ENCODE measurements around the gene MED25.

Gene MED25

GRCh38 chr19:49799271-49799797 is 18.8 kb upstream of the MED25 start:
- no peak for DNase-seq

- DNase-seq, result no peak
Observed at GRCh38 chr19:49799798-49800376, 18.2 kb upstream of the MED25 start.

- no peak for DNase-seq
Observed at GRCh38 chr19:49800771-49801170, 17.3 kb upstream of the MED25 start.

GRCh38 chr19:49801401-49801888 is 16.6 kb upstream of the MED25 start:
- no peak for DNase-seq

- no peak for DNase-seq
Observed at GRCh38 chr19:49801966-49802661, 16.0 kb upstream of the MED25 start.

- no peak for DNase-seq
Observed at GRCh38 chr19:49802836-49803528, 15.1 kb upstream of the MED25 start.

GRCh38 chr19:49803529-49803856 is 14.6 kb upstream of the MED25 start:
- no peak for DNase-seq

GRCh38 chr19:49805822-49806619 is 12.1 kb upstream of the MED25 start:
- no peak for DNase-seq

- no peak for DNase-seq
Observed at GRCh38 chr19:49806620-49806959, 11.5 kb upstream of the MED25 start.

GRCh38 chr19:49807058-49807903 is 10.8 kb upstream of the MED25 start:
- DNase-seq, result no peak

- DNase-seq, result no peak
Observed at GRCh38 chr19:49807904-49808675, 10.0 kb upstream of the MED25 start.

- peak; percentile 40 for DNase-seq
Observed at GRCh38 chr19:49808711-49809159, 9.4 kb upstream of the MED25 start.

- peak; percentile 33 for DNase-seq
Observed at GRCh38 chr19:49809160-49809940, 8.7 kb upstream of the MED25 start.

- DNase-seq, result no peak
Observed at GRCh38 chr19:49809941-49810389, 8.1 kb upstream of the MED25 start.

GRCh38 chr19:49811328-49811727 is 6.8 kb upstream of the MED25 start:
- DNase-seq, result no peak

- no peak for DNase-seq
Observed at GRCh38 chr19:49812452-49812996, 5.6 kb upstream of the MED25 start.

GRCh38 chr19:49812997-49813861 is 4.9 kb upstream of the MED25 start, which contains the start of gene FUZ:
Gene FUZ, minus strand, starts transcription at chr19:49813292. Its CDS starts 186 bp downstream, at chr19:49813106.
- DNase-seq, result peak; percentile 97

GRCh38 chr19:49814010-49814409 is 4.1 kb upstream of the MED25 start:
- no peak for DNase-seq

GRCh38 chr19:49816590-49816989 is 1.5 kb upstream of the MED25 start:
- DNase-seq, result no peak
